Neural progenitor cell (in vitro differentiated cells): ENCODE measurements around the gene SPRR2D. TPM values are rescaled to one million over a fixed set of nuclear protein-coding genes. Genes with fewer than 3 reads are reported as not detected.

Experiments
- DNase-seq: peaks from one replicate; pipeline ENCODE4 v3.0.0-alpha.2; 2016; ENCODE audit warnings: low spot score
- H2AFZ ChIP-seq: fragments of 200-600 bp; sonication (generic); replicated peaks from 2 replicates; pipeline ENCODE4 v1.6.1; 2016; ENCODE audit warnings: antibody characterized with exemption
- H3F3A ChIP-seq: fragments of 200-600 bp; sonication (generic); 2 replicates; pipeline ENCODE4 v1.6.1; 2016; ENCODE audit warnings: antibody characterized with exemption, low read depth
- H3K27ac ChIP-seq: fragments of 200-600 bp; sonication (generic); 2 replicates; pipeline ENCODE4 v1.5.1; 2016; ENCODE audit warnings: mild to moderate bottlenecking
- H3K27me3 ChIP-seq: fragments of 200-600 bp; sonication (generic); 2 replicates; pipeline ENCODE4 v1.6.1; 2016; ENCODE audit warnings: mild to moderate bottlenecking, moderate library complexity
- H3K36me3 ChIP-seq: fragments of 200-600 bp; sonication (generic); 2 replicates; pipeline ENCODE4 v1.5.1; 2016
- H3K4me1 ChIP-seq: fragments of 200-600 bp; sonication (generic); 2 replicates; pipeline ENCODE4 v1.6.1; 2016; ENCODE audit warnings: mixed run types
- H3K4me2 ChIP-seq: fragments of 200-600 bp; sonication (generic); 2 replicates; pipeline ENCODE4 v1.6.1; 2016
- H3K4me3 ChIP-seq: fragments of 200-600 bp; sonication (generic); 2 replicates; pipeline ENCODE4 v1.5.1; 2016
- H3K79me2 ChIP-seq: fragments of 200-600 bp; sonication (generic); 2 replicates; pipeline ENCODE4 v1.6.1; 2016; ENCODE audit warnings: low read depth
- H3K9ac ChIP-seq: fragments of 200-600 bp; sonication (generic); 2 replicates; pipeline ENCODE4 v1.6.1; 2016
- H3K9me3 ChIP-seq: fragments of 200-600 bp; sonication (generic); 2 replicates; pipeline ENCODE4 v1.5.1; 2016; ENCODE audit warnings: low read depth
- H4K20me1 ChIP-seq: fragments of 200-600 bp; sonication (generic); 2 replicates; pipeline ENCODE4 v1.6.1; 2016; ENCODE audit warnings: low read depth
- H3K27ac Mint-ChIP-seq: 3 replicates; pipeline ENCODE4 v1.8.0; 2021; ENCODE audit warnings: mixed read lengths
- H3K27me3 Mint-ChIP-seq: 2 replicates; pipeline ENCODE4 v1.8.0; 2022; ENCODE audit warnings: low read depth, mild to moderate bottlenecking, inconsistent platforms, moderate library complexity, mixed read lengths; ENCODE audit not compliant: insufficient read depth
- H3K36me3 Mint-ChIP-seq: 3 replicates; pipeline ENCODE4 v1.8.0; 2021; ENCODE audit warnings: mixed read lengths
- H3K4me1 Mint-ChIP-seq: 3 replicates; pipeline ENCODE4 v1.8.0; 2021; ENCODE audit warnings: mixed read lengths
- H3K4me3 Mint-ChIP-seq: 3 replicates; pipeline ENCODE4 v1.8.0; 2021; ENCODE audit warnings: mild to moderate bottlenecking, moderate library complexity, mixed read lengths
- H3K9me3 Mint-ChIP-seq: 3 replicates; pipeline ENCODE4 v1.8.0; 2020; ENCODE audit warnings: mixed read lengths
- EZH2 ChIP-seq: fragments of 200-600 bp; sonication (generic); IDR thresholded peaks from 2 replicates; pipeline ENCODE4 v1.6.1; 2017; ENCODE audit warnings: antibody characterized with exemption, mild to moderate bottlenecking, moderate library complexity
- EZH2phosphoT487 ChIP-seq: fragments of 200-600 bp; sonication (generic); IDR thresholded peaks from 2 replicates; pipeline ENCODE4 v1.6.1; 2017; ENCODE audit warnings: antibody characterized with exemption
- total RNA-seq: library from RNA; depleted of rRNA; stranded (reverse); fragments of >200 nt; gene quantifications from 2 replicates; pipeline ENCODE4 v1.2.3, GENCODE V29; 2015; ENCODE audit warnings: low replicate concordance
- TF ChIP-seq, protein P1 (sequence below): fragments of 200-600 bp; sonication (generic); IDR thresholded peaks from 2 replicates; pipeline ENCODE4 v1.5.1; 2017; ENCODE audit warnings: antibody characterized with exemption, mild to moderate bottlenecking

SPRR2D gene
- total RNA-seq, 1 donor from 2014 or later: not detected

DNA sequence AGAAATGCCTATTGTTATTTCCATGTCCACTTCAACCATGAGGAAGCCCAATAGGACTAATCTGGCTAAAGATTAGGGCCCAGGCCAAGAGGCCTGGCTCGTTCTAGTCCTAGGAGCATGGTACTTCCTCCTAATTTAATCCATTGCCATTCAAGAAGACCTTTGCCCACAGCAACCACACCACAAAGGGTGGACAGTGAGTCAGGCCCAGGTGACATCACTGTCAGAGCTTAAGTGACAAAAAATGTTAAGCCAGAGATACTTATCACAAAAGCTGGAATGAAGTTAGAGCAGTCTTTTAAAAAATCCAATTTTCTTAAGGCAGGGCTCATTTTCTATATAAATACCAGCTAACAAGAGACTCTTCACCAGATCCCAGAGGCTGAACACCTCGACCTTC, 39.5 kb downstream of the SPRR2D start, which contains the start of gene SPRR3:
Gene SPRR3 (plus strand): TSS at position 368 of the 400 bp plus-strand sequence. CDS start 1,272 bp downstream, outside the sequence.
- Histone ChIP-seq H3K9ac (no peak within 1 kb of the TSS), H3K79me2 (no peaks in the 10 kb centered on the region), H3K36me3 (no peaks in the 10 kb centered on the region), H3K27me3 (no peaks in the 10 kb centered on the region), H3K9me3 (peaks cover 20% of the 10 kb centered on the region), H3K4me3 (no peak within 1 kb of the TSS), H3F3A (no peaks in the 10 kb centered on the region), H2AFZ (no peak within 1 kb of the TSS), H3K4me1 (no peaks in the 10 kb centered on the region), H3K27ac (no peak within 1 kb of the TSS), H4K20me1 (no peaks in the 10 kb centered on the region), H3K4me2 (no peak within 1 kb of the TSS)
- no peaks in the 10 kb centered on the region for H3K4me1 Mint-ChIP-seq
- no peak within 1 kb of the TSS for H3K4me3 Mint-ChIP-seq
- DNase-seq: no peak
- no peaks in the 10 kb centered on the region for H3K27me3 Mint-ChIP-seq
- no peaks in the 10 kb centered on the region for H3K36me3 Mint-ChIP-seq
- no peak within 1 kb of the TSS for H3K27ac Mint-ChIP-seq
- H3K9me3 Mint-ChIP-seq: no peaks in the 10 kb centered on the region
- TF ChIP-seq, protein P1, sequence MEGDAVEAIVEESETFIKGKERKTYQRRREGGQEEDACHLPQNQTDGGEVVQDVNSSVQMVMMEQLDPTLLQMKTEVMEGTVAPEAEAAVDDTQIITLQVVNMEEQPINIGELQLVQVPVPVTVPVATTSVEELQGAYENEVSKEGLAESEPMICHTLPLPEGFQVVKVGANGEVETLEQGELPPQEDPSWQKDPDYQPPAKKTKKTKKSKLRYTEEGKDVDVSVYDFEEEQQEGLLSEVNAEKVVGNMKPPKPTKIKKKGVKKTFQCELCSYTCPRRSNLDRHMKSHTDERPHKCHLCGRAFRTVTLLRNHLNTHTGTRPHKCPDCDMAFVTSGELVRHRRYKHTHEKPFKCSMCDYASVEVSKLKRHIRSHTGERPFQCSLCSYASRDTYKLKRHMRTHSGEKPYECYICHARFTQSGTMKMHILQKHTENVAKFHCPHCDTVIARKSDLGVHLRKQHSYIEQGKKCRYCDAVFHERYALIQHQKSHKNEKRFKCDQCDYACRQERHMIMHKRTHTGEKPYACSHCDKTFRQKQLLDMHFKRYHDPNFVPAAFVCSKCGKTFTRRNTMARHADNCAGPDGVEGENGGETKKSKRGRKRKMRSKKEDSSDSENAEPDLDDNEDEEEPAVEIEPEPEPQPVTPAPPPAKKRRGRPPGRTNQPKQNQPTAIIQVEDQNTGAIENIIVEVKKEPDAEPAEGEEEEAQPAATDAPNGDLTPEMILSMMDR: no peak
- TF ChIP-seq EZH2 (no peak), EZH2phosphoT487 (no peak)

DNA sequence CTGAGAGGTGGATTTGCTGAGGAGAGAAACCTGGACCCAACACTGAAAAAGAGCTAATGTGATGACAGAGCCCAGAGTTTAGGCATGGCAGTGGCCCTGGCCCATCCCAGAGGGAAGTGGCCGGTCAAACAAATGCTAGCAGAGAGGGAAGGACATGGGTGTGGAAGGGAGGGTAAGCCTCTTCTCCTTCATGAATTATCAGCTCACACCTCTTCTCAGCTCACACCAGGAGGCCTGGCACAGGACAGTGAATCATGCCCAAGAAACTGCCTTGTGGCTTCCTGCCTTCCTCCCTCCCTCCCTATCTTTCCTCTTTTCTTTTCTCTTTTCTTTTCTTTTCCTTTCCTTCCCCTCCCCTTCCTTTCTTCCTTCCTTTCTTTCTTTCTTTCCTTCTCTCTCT, 40.6 kb downstream of the SPRR2D start:
- Mint-ChIP-seq H3K27ac (no peak overlapping the region), H3K4me3 (no peak overlapping the region), H3K4me1 (no peaks in the 10 kb centered on the region), H3K27me3 (no peaks in the 10 kb centered on the region), H3K9me3 (peaks cover 3% of the 10 kb centered on the region), H3K36me3 (no peaks in the 10 kb centered on the region)
- Histone ChIP-seq H3K27me3 (no peaks in the 10 kb centered on the region), H3K4me2 (no peak overlapping the region), H3K4me1 (no peaks in the 10 kb centered on the region), H3F3A (no peaks in the 10 kb centered on the region), H3K27ac (no peak overlapping the region), H3K9ac (no peak overlapping the region), H3K79me2 (no peaks in the 10 kb centered on the region), H3K9me3 (peaks cover 25% of the 10 kb centered on the region), H3K4me3 (no peak overlapping the region), H2AFZ (no peak overlapping the region), H3K36me3 (no peaks in the 10 kb centered on the region), H4K20me1 (no peaks in the 10 kb centered on the region)
- TF ChIP-seq EZH2phosphoT487 (no peak), EZH2 (no peak)
- TF ChIP-seq, protein P1: no peak
- no peak for DNase-seq

DNA sequence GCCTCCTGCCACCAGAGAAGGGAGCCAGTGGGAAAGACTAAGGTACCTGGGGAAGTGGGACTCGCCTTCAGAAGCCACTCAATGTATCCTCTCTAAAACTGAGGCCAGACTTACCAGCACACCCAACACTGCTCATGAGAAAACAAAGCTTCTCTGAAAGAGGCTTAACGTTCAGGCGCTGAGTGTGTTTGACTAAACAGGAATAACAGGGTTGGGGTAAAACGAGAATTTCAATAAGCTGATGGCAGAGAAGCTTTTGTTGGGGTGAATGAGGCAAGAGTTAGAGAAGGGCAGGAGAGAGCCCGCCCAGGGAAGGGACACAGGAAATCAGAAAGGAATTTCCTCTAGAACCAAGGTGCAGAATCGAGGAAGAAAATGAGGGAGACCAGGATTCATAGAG, 41.1 kb downstream of the SPRR2D start:
- Mint-ChIP-seq H3K27me3 (no peaks in the 10 kb centered on the region), H3K4me3 (no peak overlapping the region), H3K36me3 (no peaks in the 10 kb centered on the region), H3K9me3 (peaks cover 3% of the 10 kb centered on the region), H3K4me1 (no peaks in the 10 kb centered on the region), H3K27ac (no peak overlapping the region)
- no peak overlapping the region for H2AFZ ChIP-seq
- H3K4me1 ChIP-seq: no peaks in the 10 kb centered on the region
- H4K20me1 ChIP-seq: no peaks in the 10 kb centered on the region
- no peaks in the 10 kb centered on the region for H3K27me3 ChIP-seq
- TF ChIP-seq EZH2 (no peak), EZH2phosphoT487 (no peak)
- TF ChIP-seq, protein P1: no peak
- no peak for DNase-seq
- peaks cover 30% of the 10 kb centered on the region for H3K9me3 ChIP-seq
- H3F3A ChIP-seq: no peaks in the 10 kb centered on the region
- no peak overlapping the region for H3K27ac ChIP-seq
- no peak overlapping the region for H3K4me2 ChIP-seq
- no peaks in the 10 kb centered on the region for H3K79me2 ChIP-seq
- no peak overlapping the region for H3K4me3 ChIP-seq
- H3K9ac ChIP-seq: no peak overlapping the region
- no peaks in the 10 kb centered on the region for H3K36me3 ChIP-seq
